GM19193 (cell line): ENCODE measurements around the gene JHY.

Experiments used
- POLR2A ChIP-seq: IDR thresholded peaks from 4 replicates; pipeline ENCODE4 v1.6.1; 2011; ENCODE audit not compliant: insufficient read depth, insufficient read length; ENCODE audit errors: extremely low read depth

The JHY gene

GRCh38 chr11:122976734-122977469 lies 94.3 kb downstream of the JHY start:
- no peak for TF ChIP-seq POLR2A

GRCh38 chr11:122977470-122978298 lies 95.1 kb downstream of the JHY start:
- no peak for TF ChIP-seq POLR2A

GRCh38 chr11:122978299-122978620 lies 95.7 kb downstream of the JHY start:
- no peak for TF ChIP-seq POLR2A

- TF ChIP-seq POLR2A, result no peak
These were observed 96.7 kb downstream of the JHY start for GRCh38 chr11:122979103-122979814.

GRCh38 chr11:122979815-122980595 lies 97.4 kb downstream of the JHY start:
- TF ChIP-seq POLR2A, result no peak

GRCh38 chr11:122981388-122982264 lies 99.1 kb downstream of the JHY start, which contains the start of gene BSX:
Gene BSX, minus strand, starts transcription at chr11:122981834. Its CDS starts 163 bp downstream, at chr11:122981671.
- no peak for TF ChIP-seq POLR2A

GRCh38 chr11:122983438-122984185 lies 101.1 kb downstream of the JHY start:
- TF ChIP-seq POLR2A, result no peak

- no peak for TF ChIP-seq POLR2A
These were observed 101.8 kb downstream of the JHY start for GRCh38 chr11:122984186-122985011.

- TF ChIP-seq POLR2A, result no peak
These were observed 113.0 kb downstream of the JHY start for GRCh38 chr11:122995526-122995925.

- no peak for TF ChIP-seq POLR2A
These were observed 116.3 kb downstream of the JHY start for GRCh38 chr11:122998727-122999366.

GRCh38 chr11:123000721-123001120 lies 118.2 kb downstream of the JHY start:
- TF ChIP-seq POLR2A, result no peak

GRCh38 chr11:123006860-123007542 lies 124.4 kb downstream of the JHY start:
- no peak for TF ChIP-seq POLR2A
